Endothelial cell (in vitro differentiated cells): ENCODE measurements around the gene MAGI2. TPM values are rescaled to one million over a fixed set of nuclear protein-coding genes. Genes with fewer than 3 reads are reported as not detected.

ENCODE experiments used
- DNase-seq: peaks from one replicate; pipeline ENCODE4 v3.0.0; 2021; ENCODE audit warnings: low spot score
- H3K27ac Mint-ChIP-seq: one replicate; pipeline ENCODE4 v1.8.0; 2021; ENCODE audit warnings: mixed read lengths, inconsistent platforms; ENCODE audit not compliant: unreplicated experiment
- H3K27me3 Mint-ChIP-seq: one replicate; pipeline ENCODE4 v1.8.0; 2021; ENCODE audit warnings: mild to moderate bottlenecking, moderate library complexity, mixed read lengths, inconsistent platforms; ENCODE audit not compliant: unreplicated experiment
- H3K36me3 Mint-ChIP-seq: one replicate; pipeline ENCODE4 v1.8.0; 2021; ENCODE audit warnings: mild to moderate bottlenecking, low read depth, mixed read lengths, inconsistent platforms; ENCODE audit not compliant: unreplicated experiment
- H3K4me1 Mint-ChIP-seq: one replicate; pipeline ENCODE4 v1.8.0; 2021; ENCODE audit warnings: mild to moderate bottlenecking, mixed read lengths, inconsistent platforms; ENCODE audit not compliant: unreplicated experiment
- H3K4me3 Mint-ChIP-seq: one replicate; pipeline ENCODE4 v1.8.0; 2021; ENCODE audit warnings: mild to moderate bottlenecking, mixed read lengths, inconsistent platforms; ENCODE audit not compliant: unreplicated experiment
- H3K9me3 Mint-ChIP-seq: one replicate; pipeline ENCODE4 v1.8.0; 2021; ENCODE audit warnings: mixed read lengths, inconsistent platforms; ENCODE audit not compliant: unreplicated experiment
- total RNA-seq: library from RNA; stranded (reverse); fragmentation: NEBNext Ultra II Directional; extraction: Animal tissue kit (Norgen Biotek cat#: 25700); gene quantifications from one replicate; pipeline ENCODE4 v1.2.1, GENCODE V29; 2021; ENCODE audit not compliant: unreplicated experiment
- TF ChIP-seq, protein P1 (sequence below): fragments of 200-600 bp; sonication (generic); IDR thresholded peaks from one replicate; pipeline ENCODE4 v1.5.0; 2021; ENCODE audit warnings: antibody characterized with exemption; ENCODE audit not compliant: unreplicated experiment

The MAGI2 gene
- total RNA-seq, 1 donor from 2014 or later = 6.3 TPM

DNA sequence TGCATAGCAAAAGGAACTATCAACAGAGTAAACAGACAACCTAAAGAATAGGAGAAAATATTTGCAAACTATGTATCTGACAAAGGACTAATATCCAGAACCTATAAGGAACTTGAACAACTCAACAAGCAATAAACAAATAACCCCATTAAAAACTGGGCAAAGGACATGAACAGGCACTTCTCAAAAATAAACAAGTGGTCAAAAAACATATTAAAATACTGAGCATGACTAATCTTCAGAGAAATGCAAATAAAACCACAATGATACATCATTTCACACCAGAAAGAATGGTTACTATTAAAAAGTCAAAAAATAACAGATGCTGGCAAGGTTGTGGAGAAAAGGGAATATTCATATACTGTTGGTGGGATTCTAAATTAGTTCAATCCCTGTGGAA lies 17.1 kb downstream of the MAGI2 start:
- Mint-ChIP-seq H3K27ac (no peak overlapping the region), H3K4me3 (no peak overlapping the region), H3K27me3 (no peaks in the 10 kb centered on the region), H3K9me3 (no peaks in the 10 kb centered on the region), H3K36me3 (no peaks in the 10 kb centered on the region), H3K4me1 (peaks cover 9% of the 10 kb centered on the region)
- TF ChIP-seq, protein P1, sequence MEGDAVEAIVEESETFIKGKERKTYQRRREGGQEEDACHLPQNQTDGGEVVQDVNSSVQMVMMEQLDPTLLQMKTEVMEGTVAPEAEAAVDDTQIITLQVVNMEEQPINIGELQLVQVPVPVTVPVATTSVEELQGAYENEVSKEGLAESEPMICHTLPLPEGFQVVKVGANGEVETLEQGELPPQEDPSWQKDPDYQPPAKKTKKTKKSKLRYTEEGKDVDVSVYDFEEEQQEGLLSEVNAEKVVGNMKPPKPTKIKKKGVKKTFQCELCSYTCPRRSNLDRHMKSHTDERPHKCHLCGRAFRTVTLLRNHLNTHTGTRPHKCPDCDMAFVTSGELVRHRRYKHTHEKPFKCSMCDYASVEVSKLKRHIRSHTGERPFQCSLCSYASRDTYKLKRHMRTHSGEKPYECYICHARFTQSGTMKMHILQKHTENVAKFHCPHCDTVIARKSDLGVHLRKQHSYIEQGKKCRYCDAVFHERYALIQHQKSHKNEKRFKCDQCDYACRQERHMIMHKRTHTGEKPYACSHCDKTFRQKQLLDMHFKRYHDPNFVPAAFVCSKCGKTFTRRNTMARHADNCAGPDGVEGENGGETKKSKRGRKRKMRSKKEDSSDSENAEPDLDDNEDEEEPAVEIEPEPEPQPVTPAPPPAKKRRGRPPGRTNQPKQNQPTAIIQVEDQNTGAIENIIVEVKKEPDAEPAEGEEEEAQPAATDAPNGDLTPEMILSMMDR = no peak
- no peak for DNase-seq

DNA sequence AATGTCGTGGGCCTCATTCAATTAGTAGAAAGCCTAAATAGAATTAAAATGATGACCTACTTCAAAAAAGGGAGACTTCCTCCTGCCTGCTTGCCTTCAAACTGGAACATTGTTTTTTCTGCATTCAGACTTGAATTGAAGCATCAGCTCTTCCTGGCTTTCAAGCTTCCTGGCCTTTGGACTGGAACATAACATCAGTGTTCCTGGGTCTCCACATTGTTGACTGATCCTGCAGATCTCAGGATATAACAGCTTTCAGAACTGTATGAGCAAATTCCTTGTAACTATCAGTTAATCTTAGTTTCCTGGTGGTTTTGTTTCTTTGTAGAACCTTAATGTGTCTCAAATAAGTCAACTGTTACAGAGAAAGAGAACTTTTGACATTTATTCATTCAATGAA lies 18.6 kb downstream of the MAGI2 start:
- Mint-ChIP-seq H3K4me1 (peaks cover 9% of the 10 kb centered on the region), H3K4me3 (no peak overlapping the region), H3K36me3 (no peaks in the 10 kb centered on the region), H3K27ac (no peak overlapping the region), H3K9me3 (no peaks in the 10 kb centered on the region), H3K27me3 (no peaks in the 10 kb centered on the region)
- no peak for DNase-seq
- TF ChIP-seq, protein P1 = no peak

DNA sequence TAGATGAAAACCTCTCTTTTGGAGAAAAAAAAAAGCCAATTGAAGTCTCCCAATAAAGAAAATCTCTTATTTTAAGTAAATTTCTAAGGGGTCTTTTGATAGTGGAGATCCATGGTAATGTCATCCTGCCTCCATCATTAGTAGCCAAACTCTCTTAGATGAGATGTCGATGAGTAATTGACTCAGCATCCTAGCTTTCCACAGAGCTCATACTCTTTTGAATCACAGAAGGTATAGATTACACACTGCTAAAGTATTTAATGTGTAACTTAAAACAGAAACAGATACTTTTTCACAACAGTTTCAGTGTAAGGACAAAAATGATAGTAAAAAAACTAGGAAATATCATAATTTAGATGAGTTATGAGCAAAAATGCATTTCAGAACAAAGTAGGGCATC lies 19.4 kb downstream of the MAGI2 start:
- TF ChIP-seq, protein P1 = no peak
- Mint-ChIP-seq H3K27ac (no peak overlapping the region), H3K4me1 (peaks cover 9% of the 10 kb centered on the region), H3K36me3 (no peaks in the 10 kb centered on the region), H3K4me3 (no peak overlapping the region), H3K27me3 (no peaks in the 10 kb centered on the region), H3K9me3 (no peaks in the 10 kb centered on the region)
- no peak for DNase-seq

DNA sequence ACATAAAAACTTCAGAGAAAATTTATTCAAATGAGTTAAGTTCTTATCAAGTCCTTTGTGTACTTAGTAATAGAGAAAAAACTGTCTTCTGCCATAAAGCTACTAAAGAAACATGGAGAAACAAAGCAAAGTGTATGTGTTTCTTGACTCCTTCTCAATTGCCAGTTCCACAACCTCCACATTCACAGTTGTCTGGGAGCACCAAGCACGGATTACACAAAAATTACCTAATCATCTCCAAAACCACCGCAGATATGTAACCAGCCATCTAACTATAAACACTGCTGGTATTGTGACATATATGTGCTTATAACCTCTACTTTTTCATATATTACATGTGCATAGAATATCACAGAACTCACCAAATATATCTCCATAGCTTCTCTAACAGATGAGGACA lies 23.1 kb downstream of the MAGI2 start:
- H3K27ac Mint-ChIP-seq = no peak overlapping the region
- no peak overlapping the region for H3K4me3 Mint-ChIP-seq
- TF ChIP-seq, protein P1 = no peak
- no peaks in the 10 kb centered on the region for H3K9me3 Mint-ChIP-seq
- no peaks in the 10 kb centered on the region for H3K27me3 Mint-ChIP-seq
- no peaks in the 10 kb centered on the region for H3K36me3 Mint-ChIP-seq
- DNase-seq = no peak
- H3K4me1 Mint-ChIP-seq = peaks cover 10% of the 10 kb centered on the region

DNA sequence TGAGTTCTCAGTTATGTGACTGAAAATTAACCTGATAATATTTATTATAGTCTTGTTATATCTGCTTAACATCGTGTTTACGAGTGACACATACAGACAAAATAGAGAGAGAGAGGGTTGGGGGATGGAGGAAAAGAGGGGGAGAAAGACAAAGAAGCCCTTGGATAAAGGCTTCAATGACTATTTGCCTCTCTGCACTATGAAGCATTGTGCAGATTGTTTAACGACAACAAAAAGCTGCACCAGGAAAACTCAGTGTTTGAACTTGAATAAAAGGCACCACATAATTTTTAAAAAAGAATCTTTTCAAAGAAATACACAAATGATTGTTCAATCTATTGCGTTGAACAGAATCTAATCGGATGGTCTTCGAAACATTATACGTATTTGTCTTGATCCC lies 27.8 kb downstream of the MAGI2 start:
- H3K27ac Mint-ChIP-seq = no peak overlapping the region

More for the DNA sequence above, 27.8 kb downstream of the MAGI2 start:
- no peaks in the 10 kb centered on the region for H3K27me3 Mint-ChIP-seq
- no peak for DNase-seq
- no peak overlapping the region for H3K4me3 Mint-ChIP-seq
- H3K36me3 Mint-ChIP-seq = no peaks in the 10 kb centered on the region
- H3K9me3 Mint-ChIP-seq = no peaks in the 10 kb centered on the region
- TF ChIP-seq, protein P1 = no peak
- H3K4me1 Mint-ChIP-seq = peaks cover 5% of the 10 kb centered on the region
